ENCODE data around the gene MRC2.

The MRC2 gene

GRCh38 chr17:62720126-62720850 lies 92.8 kb downstream of the MRC2 start:
- no peak overlapping the region for H3K4me3 Mint-ChIP-seq
- peaks cover 31% of the 10 kb centered on the region for H3K4me1 Mint-ChIP-seq
- no peak overlapping the region for H3K27ac Mint-ChIP-seq
- peaks cover 6% of the 10 kb centered on the region for H3K36me3 Mint-ChIP-seq
- no peaks in the 10 kb centered on the region for H3K9me3 Mint-ChIP-seq
- H3K27me3 Mint-ChIP-seq, result peaks cover 3% of the 10 kb centered on the region

DNA sequence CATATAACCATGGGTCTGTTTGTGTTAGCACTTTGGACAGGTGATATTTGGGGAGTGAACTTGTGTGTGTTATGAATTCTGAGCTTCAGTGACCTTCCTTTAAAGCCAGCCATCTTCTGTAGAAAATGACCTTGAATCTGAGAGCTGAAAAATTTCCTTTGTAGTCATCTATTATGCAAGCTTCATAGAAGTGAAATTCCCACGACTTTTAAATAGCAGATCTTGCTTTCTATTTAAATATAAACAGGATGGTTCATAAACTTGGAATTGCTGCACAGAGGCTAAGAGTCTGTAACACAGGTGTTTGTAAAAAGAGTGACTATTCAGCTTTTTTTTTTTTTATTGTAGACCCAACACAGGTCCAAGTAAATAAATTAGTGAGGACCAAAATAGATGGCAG lies 95.2 kb downstream of the MRC2 start:
- Mint-ChIP-seq H3K27ac (no peak overlapping the region), H3K36me3 (peaks cover 6% of the 10 kb centered on the region)

GRCh38 chr17:62723842-62724241 lies 96.4 kb downstream of the MRC2 start:
- H3K4me3 Mint-ChIP-seq, result peak overlapping the region; percentile 68
- no peaks in the 10 kb centered on the region for H3K9me3 Mint-ChIP-seq
- H3K36me3 Mint-ChIP-seq, result peaks cover 6% of the 10 kb centered on the region
- H3K4me1 Mint-ChIP-seq, result peaks cover 39% of the 10 kb centered on the region
- peak overlapping the region; percentile 91 for H3K27ac Mint-ChIP-seq
- H3K27me3 Mint-ChIP-seq, result peaks cover 9% of the 10 kb centered on the region

More for the DNA sequence above, 95.2 kb downstream of the MRC2 start:
- Mint-ChIP-seq H3K9me3 (no peaks in the 10 kb centered on the region), H3K4me3 (no peak overlapping the region), H3K4me1 (peaks cover 39% of the 10 kb centered on the region), H3K27me3 (peaks cover 5% of the 10 kb centered on the region)

DNA sequence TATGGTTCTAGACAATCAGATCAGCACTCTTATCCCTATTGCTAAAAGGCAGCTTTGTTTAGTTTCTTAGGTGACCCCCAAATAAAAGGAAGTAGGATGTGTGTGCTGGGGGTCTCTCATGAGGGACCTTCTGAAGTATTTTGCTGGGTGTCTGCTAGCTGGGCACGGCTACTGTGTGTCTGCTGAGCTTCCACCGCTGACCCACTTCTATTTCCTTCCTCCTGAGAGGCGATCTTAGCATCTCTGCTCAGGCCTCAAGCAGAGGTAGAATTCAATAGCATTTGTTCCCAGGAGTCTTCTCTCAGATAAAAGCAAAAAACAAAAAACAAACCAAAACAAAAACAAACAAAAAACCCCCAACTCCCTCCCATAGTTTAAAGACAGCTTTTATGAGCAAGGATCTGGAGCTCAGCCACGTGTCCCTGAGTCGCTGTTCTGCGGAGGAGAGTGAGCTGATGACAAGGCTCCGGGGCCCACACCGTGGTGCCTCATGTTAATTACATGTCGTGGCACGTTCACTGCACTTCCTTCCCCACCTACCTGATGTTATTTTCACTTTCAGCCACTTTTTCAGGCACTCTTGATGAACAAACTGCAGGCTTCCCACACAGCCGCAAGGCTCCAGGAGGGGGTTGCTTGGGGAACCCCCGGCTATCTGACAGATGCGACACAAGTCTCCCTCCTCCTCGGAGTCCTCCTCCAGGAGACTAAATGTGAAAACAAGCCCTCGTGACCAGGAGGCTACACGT lies 97.1 kb downstream of the MRC2 start:
- Mint-ChIP-seq H3K27ac (peak overlapping the region; percentile 82), H3K36me3 (peaks cover 3% of the 10 kb centered on the region), H3K4me3 (peak overlapping the region; percentile 68), H3K4me1 (peaks cover 36% of the 10 kb centered on the region), H3K9me3 (no peaks in the 10 kb centered on the region), H3K27me3 (peaks cover 9% of the 10 kb centered on the region)

- Mint-ChIP-seq H3K27ac (no peak overlapping the region), H3K27me3 (peaks cover 9% of the 10 kb centered on the region), H3K36me3 (no peaks in the 10 kb centered on the region), H3K9me3 (no peaks in the 10 kb centered on the region), H3K4me1 (peaks cover 31% of the 10 kb centered on the region), H3K4me3 (no peak overlapping the region)
Observed at GRCh38 chr17:62725791-62726249, 98.3 kb downstream of the MRC2 start.

- Mint-ChIP-seq H3K4me1 (peaks cover 30% of the 10 kb centered on the region), H3K36me3 (no peaks in the 10 kb centered on the region), H3K27ac (no peak overlapping the region), H3K27me3 (peaks cover 6% of the 10 kb centered on the region), H3K9me3 (no peaks in the 10 kb centered on the region), H3K4me3 (no peak overlapping the region)
Observed at GRCh38 chr17:62727916-62728672, 100.6 kb downstream of the MRC2 start.

- Mint-ChIP-seq H3K4me1 (no peaks in the 10 kb centered on the region), H3K27ac (no peak overlapping the region), H3K9me3 (no peaks in the 10 kb centered on the region), H3K4me3 (no peak overlapping the region), H3K36me3 (no peaks in the 10 kb centered on the region), H3K27me3 (peaks cover 6% of the 10 kb centered on the region)
Observed at GRCh38 chr17:62732125-62732524, 104.7 kb downstream of the MRC2 start.

DNA sequence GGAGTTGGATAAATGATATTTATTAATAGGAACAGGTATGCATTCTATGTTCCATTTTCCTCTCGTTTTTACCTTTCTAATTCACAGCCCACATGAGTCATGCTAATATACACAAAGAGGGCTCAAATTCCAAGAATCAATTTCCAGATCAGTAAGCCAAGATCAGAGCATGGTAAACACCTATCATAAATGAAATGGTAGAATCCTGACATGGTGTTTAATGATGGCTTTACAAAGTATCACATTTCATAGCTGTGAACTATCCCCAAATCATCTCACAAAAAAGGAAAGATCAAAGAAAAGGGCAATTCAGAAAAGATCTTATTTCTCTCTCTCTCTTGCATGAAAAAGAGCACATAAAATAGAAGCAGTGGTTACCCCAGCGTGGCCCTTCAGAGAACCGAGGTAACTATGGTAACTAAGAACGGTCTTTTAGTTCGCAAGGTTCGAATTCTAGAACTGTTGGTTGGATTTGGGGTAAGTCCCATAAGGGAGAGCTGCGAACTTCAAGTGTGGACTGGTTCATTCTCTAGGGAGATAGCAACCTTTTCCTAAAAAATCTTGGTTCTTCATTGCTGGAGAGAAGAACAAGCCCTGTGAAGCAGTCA lies 107.7 kb downstream of the MRC2 start:
- H3K9me3 Mint-ChIP-seq, result no peaks in the 10 kb centered on the region
- H3K27me3 Mint-ChIP-seq, result no peaks in the 10 kb centered on the region
- H3K4me1 Mint-ChIP-seq, result no peaks in the 10 kb centered on the region
- no peaks in the 10 kb centered on the region for H3K36me3 Mint-ChIP-seq
- no peak overlapping the region for H3K27ac Mint-ChIP-seq
- no peak overlapping the region for H3K4me3 Mint-ChIP-seq

DNA sequence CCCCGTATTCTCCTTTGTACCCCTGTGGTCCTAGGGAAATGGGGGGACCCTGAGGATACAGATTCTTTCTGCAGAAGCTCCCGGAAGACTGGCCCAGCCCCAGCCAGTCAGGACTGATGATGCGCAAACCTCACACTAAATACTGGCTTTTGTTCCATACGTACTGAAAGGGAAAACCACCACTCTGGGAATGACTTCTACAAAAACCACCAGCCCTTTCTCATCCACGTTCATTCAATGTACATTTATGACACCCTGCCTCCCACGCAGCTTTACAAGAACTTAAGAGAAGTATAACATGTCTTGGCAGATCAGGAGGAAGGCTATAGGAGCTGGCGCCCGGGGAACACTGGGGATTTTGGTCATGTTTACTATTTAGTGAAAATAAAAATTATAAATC lies 110.0 kb downstream of the MRC2 start:
- H3K36me3 Mint-ChIP-seq, result no peaks in the 10 kb centered on the region
- no peak overlapping the region for H3K4me3 Mint-ChIP-seq
- H3K4me1 Mint-ChIP-seq, result no peaks in the 10 kb centered on the region
- no peak overlapping the region for H3K27ac Mint-ChIP-seq
- no peaks in the 10 kb centered on the region for H3K27me3 Mint-ChIP-seq
- no peaks in the 10 kb centered on the region for H3K9me3 Mint-ChIP-seq

GRCh38 chr17:62738281-62738680 lies 110.8 kb downstream of the MRC2 start:
- H3K4me3 Mint-ChIP-seq, result no peak overlapping the region
- H3K27ac Mint-ChIP-seq, result no peak overlapping the region
- H3K9me3 Mint-ChIP-seq, result no peaks in the 10 kb centered on the region
- no peaks in the 10 kb centered on the region for H3K36me3 Mint-ChIP-seq
- H3K4me1 Mint-ChIP-seq, result no peaks in the 10 kb centered on the region
- H3K27me3 Mint-ChIP-seq, result no peaks in the 10 kb centered on the region

DNA sequence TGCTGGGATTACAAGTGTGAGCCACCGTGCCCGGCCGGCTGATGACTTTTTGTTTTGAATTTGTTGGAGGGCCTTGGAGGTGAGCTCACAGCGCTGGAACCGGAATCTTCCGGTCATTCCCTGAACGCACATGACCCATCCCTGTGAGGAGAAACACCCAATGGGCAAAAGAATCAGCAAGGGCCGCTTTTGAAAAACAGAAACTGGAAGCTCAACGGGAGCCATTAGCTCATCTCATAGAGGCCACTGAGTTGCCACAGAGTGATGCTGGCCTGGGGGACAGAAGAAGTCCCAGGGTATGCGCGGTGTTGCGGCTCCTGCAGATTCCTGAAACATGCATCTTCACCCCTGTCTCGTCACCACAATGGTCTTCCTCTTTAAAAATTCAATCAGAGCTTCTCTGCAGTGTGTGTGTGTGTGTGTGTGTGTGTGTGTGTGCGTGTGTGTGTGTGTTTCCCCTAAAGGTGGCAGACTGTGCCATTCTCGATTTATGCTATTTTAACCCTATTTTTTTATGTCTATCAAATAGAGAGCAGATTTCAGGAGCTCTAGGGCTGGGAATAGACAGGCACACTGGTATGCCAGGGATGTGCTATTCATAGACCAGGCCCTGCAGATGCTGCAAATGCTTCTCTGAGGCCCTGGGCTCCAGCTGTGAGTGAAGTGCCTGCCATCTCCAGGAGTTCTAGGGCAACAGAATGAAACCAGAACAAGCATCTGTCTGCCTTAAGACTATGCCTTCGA lies 112.3 kb downstream of the MRC2 start:
- Mint-ChIP-seq H3K27me3 (peaks cover 4% of the 10 kb centered on the region), H3K27ac (no peak overlapping the region), H3K9me3 (no peaks in the 10 kb centered on the region), H3K36me3 (no peaks in the 10 kb centered on the region), H3K4me3 (no peak overlapping the region), H3K4me1 (no peaks in the 10 kb centered on the region)

DNA sequence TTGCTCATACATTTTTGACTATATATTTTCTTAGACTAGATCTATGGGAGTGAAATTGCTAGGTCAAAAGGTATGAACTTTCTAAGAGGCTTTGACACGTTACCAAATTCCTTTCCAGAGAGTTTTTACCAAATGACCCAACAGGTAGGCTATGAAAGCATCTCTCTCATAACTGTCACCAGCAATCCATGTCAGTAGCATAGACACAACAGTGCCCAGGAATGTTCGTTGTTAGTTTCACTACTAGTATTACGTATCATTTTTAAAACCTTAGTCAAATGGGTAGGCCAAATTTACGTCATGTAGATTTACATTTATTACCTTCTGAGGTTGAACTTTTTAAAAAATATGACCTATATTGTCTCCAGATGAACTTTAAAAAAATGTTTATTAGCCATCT lies 113.8 kb downstream of the MRC2 start:
- Mint-ChIP-seq H3K27me3 (peaks cover 4% of the 10 kb centered on the region), H3K4me3 (no peak overlapping the region), H3K4me1 (no peaks in the 10 kb centered on the region), H3K36me3 (no peaks in the 10 kb centered on the region), H3K27ac (no peak overlapping the region), H3K9me3 (no peaks in the 10 kb centered on the region)
